HepG2 (cell line): Measurements from ENCODE around the gene SPEM2. TPM values are rescaled to one million over a fixed set of nuclear protein-coding genes. Genes with fewer than 3 reads are reported as not detected.

Source experiments
- ATAC-seq: fragments of 200-7000 bp; cut with Tn5 transposase; 3 replicates; pipeline ENCODE4 v1.9.1; 2020; ENCODE audit warnings: mild to moderate bottlenecking, moderate library complexity
- BruUV-seq: library from RNA; stranded (reverse); fragments of 400-500 nt; replicated peaks from 2 replicates; lab custom pipeline; 2021; lab: Mats Ljungman, UMichigan
- CTCF ChIA-PET: fragments of 300-600 bp; formaldehyde crosslinking; extraction: SDS; loops from one replicate; lab custom pipeline; 2021; ENCODE audit warnings: low total read pairs, inconsistent platforms, low intra/inter-chr PET ratio; lab: Yijun Ruan, JAX
- POLR2A ChIA-PET: fragments of 350-600 bp; sonication (Branson Sonifier 250); formaldehyde crosslinking; loops from one replicate; lab custom pipeline; 2020; ENCODE audit warnings: antibody characterized with exemption, inconsistent platforms; lab: Yijun Ruan, JAX
- DNase-seq: peaks from one replicate; pipeline ENCODE4 v3.0.0-alpha.2; 2015; ENCODE audit warnings: low spot score
- FAIRE-seq: peaks from 3 replicates; lab custom pipeline; 2011; peaks lifted over from hg19 to GRCh38; lab: Jason Lieb, UNC
- H2AFZ ChIP-seq: one replicate; pipeline ENCODE4 v1.6.1; 2011; ENCODE audit warnings: low read length, inconsistent platforms
- H3K27ac ChIP-seq: fragments of 300-600 bp; 3 replicates; pipeline ENCODE4 v1.8.0; 2011; ENCODE audit warnings: mixed run types, mild to moderate bottlenecking, mixed read lengths, low read length, inconsistent platforms; ENCODE audit not compliant: insufficient read depth; ENCODE audit errors: extremely low read length
- H3K27me3 ChIP-seq, 2 experiments: fragments of 200-600 bp in 1 of 2; 2 replicates in 1 of 2; 3 replicates in 1 of 2; pipeline versions ENCODE4 v1.6.0 to v1.8.0; 2011; ENCODE audit warnings: low read length in 2 of 2, mild to moderate bottlenecking in 2 of 2, moderate library complexity in 2 of 2, inconsistent platforms in 1 of 2; ENCODE audit not compliant: insufficient read depth in 2 of 2, control insufficient read depth in 1 of 2
- H3K36me3 ChIP-seq, 2 experiments: fragments of 200-600 bp in 1 of 2; replicated peaks in 1 of 2; 2 replicates in 1 of 2; 3 replicates in 1 of 2; pipeline versions ENCODE4 v1.5.1 to v1.8.0; 2011; ENCODE audit warnings: low read length in 2 of 2, inconsistent platforms in 1 of 2; ENCODE audit not compliant: insufficient read depth in 2 of 2, control insufficient read depth in 1 of 2
- H3K4me1 ChIP-seq: 2 replicates; pipeline ENCODE4 v1.5.1; 2012; ENCODE audit warnings: low read length, inconsistent platforms; ENCODE audit not compliant: insufficient read depth
- H3K4me2 ChIP-seq: 2 replicates; pipeline ENCODE4 v1.6.0; 2011; ENCODE audit warnings: low read depth, low read length, inconsistent platforms
- H3K4me3 ChIP-seq, 3 experiments: fragments of 200-600 bp in 1 of 3; sonication (generic), shearing (Covaris generic) in 1 of 3; replicated peaks in 1 of 3; 2 replicates each; pipeline ENCODE4 v1.5.1; 2011 to 2016; ENCODE audit warnings: low read length in 3 of 3, inconsistent platforms in 2 of 3, low read depth in 2 of 3, mild to moderate bottlenecking in 2 of 3, control low read depth in 1 of 3, mixed read lengths in 1 of 3; ENCODE audit not compliant: insufficient read depth in 1 of 3
- H3K79me2 ChIP-seq: one replicate; pipeline ENCODE4 v1.6.1; 2011; ENCODE audit warnings: low read length, inconsistent platforms; ENCODE audit not compliant: insufficient read depth
- H3K9ac ChIP-seq: 2 replicates; pipeline ENCODE4 v1.6.0; 2011; ENCODE audit warnings: mild to moderate bottlenecking, low read depth, low read length, inconsistent platforms; ENCODE audit not compliant: insufficient read depth
- H3K9me3 ChIP-seq: 2 replicates; pipeline ENCODE4 v1.5.1; 2012; ENCODE audit warnings: mild to moderate bottlenecking, low read length
- H4K20me1 ChIP-seq: 2 replicates; pipeline ENCODE4 v1.6.0; 2011; ENCODE audit warnings: inconsistent platforms, mild to moderate bottlenecking, low read length, moderate library complexity; ENCODE audit not compliant: insufficient read depth
- ATF3 ChIP-seq: sonication (generic); formaldehyde crosslinking; IDR thresholded peaks from 2 replicates; pipeline ENCODE4 v1.4.0; 2020; ENCODE audit warnings: missing genetic modification reagents
- CHCHD3 ChIP-seq: sonication (generic); formaldehyde crosslinking; IDR thresholded peaks from 2 replicates; pipeline ENCODE4 v1.8.0; 2022; ENCODE audit warnings: mild to moderate bottlenecking, missing genetic modification reagents, moderate library complexity
- FOXO4 ChIP-seq: sonication (generic); formaldehyde crosslinking; conservative IDR thresholded peaks from 2 replicates; pipeline ENCODE4 v1.8.1; 2023; ENCODE audit warnings: missing genetic modification reagents
- HOXA3 ChIP-seq: sonication (generic); formaldehyde crosslinking; IDR thresholded peaks from 2 replicates; pipeline ENCODE4 v1.5.0; 2020; ENCODE audit warnings: missing genetic modification reagents
- ISX ChIP-seq: sonication (generic); formaldehyde crosslinking; conservative IDR thresholded peaks from 2 replicates; pipeline ENCODE4 v1.5.0; 2020; ENCODE audit warnings: missing genetic modification reagents
- KDM3A ChIP-seq: IDR thresholded peaks from 2 replicates; pipeline ENCODE4 v1.6.1; 2018; ENCODE audit warnings: low read depth, missing compliant biosample characterization
- MAF1 ChIP-seq: sonication (generic); formaldehyde crosslinking; IDR thresholded peaks from 2 replicates; pipeline ENCODE4 v1.5.0; 2020; ENCODE audit warnings: missing genetic modification reagents, borderline replicate concordance
- PLSCR1 ChIP-seq: sonication (generic); formaldehyde crosslinking; IDR thresholded peaks from 2 replicates; pipeline ENCODE4 v1.5.0; 2020; ENCODE audit warnings: missing genetic modification reagents, mild to moderate bottlenecking, borderline replicate concordance
- RFXANK ChIP-seq: IDR thresholded peaks from 2 replicates; pipeline ENCODE4 v1.6.1; 2016
- SAP130 ChIP-seq: IDR thresholded peaks from 2 replicates; pipeline ENCODE4 v1.6.1; 2016; ENCODE audit warnings: low read depth
- SRY ChIP-seq: sonication (generic); formaldehyde crosslinking; IDR thresholded peaks from 2 replicates; pipeline ENCODE4 v1.8.0; 2022; ENCODE audit warnings: mild to moderate bottlenecking, missing genetic modification reagents
- STAT6 ChIP-seq: sonication (generic); formaldehyde crosslinking; IDR thresholded peaks from 2 replicates; pipeline ENCODE4 v1.4.0; 2020; ENCODE audit warnings: missing genetic modification reagents, mild to moderate bottlenecking, borderline replicate concordance
- YEATS2 ChIP-seq: sonication (generic); formaldehyde crosslinking; IDR thresholded peaks from 2 replicates; pipeline ENCODE4 v1.4.0; 2020; ENCODE audit warnings: missing genetic modification reagents, borderline replicate concordance
- ZMYM3 ChIP-seq: sonication (generic); formaldehyde crosslinking; IDR thresholded peaks from 2 replicates; pipeline ENCODE4 v1.5.1; 2020; ENCODE audit warnings: mild to moderate bottlenecking, missing genetic modification reagents
- ZNF264 ChIP-seq: sonication (generic); formaldehyde crosslinking; IDR thresholded peaks from 2 replicates; pipeline ENCODE4 v1.4.0; 2020; ENCODE audit warnings: missing genetic modification reagents
- ZSCAN21 ChIP-seq: sonication (generic); formaldehyde crosslinking; IDR thresholded peaks from 2 replicates; pipeline ENCODE4 v1.8.0; 2022; ENCODE audit warnings: mild to moderate bottlenecking, missing genetic modification reagents, moderate library complexity, borderline replicate concordance
- ZSCAN22 ChIP-seq: sonication (generic); formaldehyde crosslinking; IDR thresholded peaks from 2 replicates; pipeline ENCODE4 v1.4.0; 2020; ENCODE audit warnings: mild to moderate bottlenecking, missing genetic modification reagents
- WGBS: methylation state at CpG from one replicate; pipeline ENCODE4 v1.1.6; 2017; ENCODE audit warnings: low lambda C conversion rate; 5-methylcytosine and 5-hydroxymethylcytosine counted together
- in situ Hi-C: cut with HindIII; loops from 2 replicates; pipeline ENCODE4 v1.10.0; 2017; ENCODE audit warnings: low pct_unique_long_range_greater_than_20kb; ENCODE audit not compliant: extremely low pct_ligation_motif_present
- intact Hi-C: fragments of 100-400 bp; cut with micrococcal nuclease; formaldehyde crosslinking; loops from one replicate; pipeline ENCODE4 v1.10.0; 2022; ENCODE audit not compliant: unreplicated experiment
- polyA plus RNA-seq, 8 experiments: library from polyadenylated mRNA; depleted of rRNA in 3 of 8; stranded (reverse) in 7 of 8; unstranded in 1 of 8; fragments of >200 nt; fragmentation: Illumina TruSeq in 4 of 8; extraction: Trizol in 4 of 8; gene quantifications; 2 replicates each; pipeline versions ENCODE4 v1.2.1 to v1.2.3, GENCODE V29; 2011 to 2016; ENCODE audit warnings: low read depth in 4 of 8, missing spikeins in 1 of 8, mixed read lengths in 1 of 8; ENCODE audit not compliant: insufficient read depth in 1 of 8
- total RNA-seq, 5 experiments: library from RNA; depleted of rRNA; stranded (reverse); fragments of >200 nt; fragmentation: Illumina TruSeq; extraction: Trizol; gene quantifications; 2 replicates each; pipeline ENCODE4 v1.2.3, GENCODE V29; 2016; ENCODE audit warnings: low read depth in 1 of 5

The SPEM2 gene
- total and polyA plus RNA-seq, 2 of the 13 experiments (the other 11 are each of a cell fraction or from before 2014, with no cell fraction given), result not detected

GRCh38 chr17:7439462-7440112 is 14.2 kb downstream of the SPEM2 start, which contains the start of gene FGF11 (continued):
- TF ChIP-seq KDM3A (CRISPR knock-in tag), result 0 out of 2 replicates have a peak, but pooled peaks have one; percentile 24
- TF ChIP-seq ATF3 (CRISPR knock-in tag), result 0 out of 2 replicates have a peak, but pooled peaks have one; percentile 10
- no peak for TF ChIP-seq ZNF264 (CRISPR knock-in tag)
- TF ChIP-seq HOXA3, result 0 out of 2 replicates have a peak, but pooled peaks have one; percentile 22

GRCh38 chr17:7440113-7440833 is 14.9 kb downstream of the SPEM2 start:
- H3K27ac ChIP-seq, result peak overlapping the region; percentile 29
- H3K27me3 ChIP-seq, result peaks cover 6 to 27% of the 10 kb centered on the region in 2 experiments; a peak in 4 of 5 replicates
- ATAC-seq (peak; percentile 13), DNase-seq (no peak), FAIRE-seq (no peak)
- H3K9me3 ChIP-seq, result no peaks in the 10 kb centered on the region
- H2AFZ ChIP-seq, result no peak overlapping the region
- BruUV-seq, result no TSS peak
- peak overlapping the region; percentile 68 for H3K9ac ChIP-seq
- peaks cover 57% of the 10 kb centered on the region for H3K4me1 ChIP-seq
- peak overlapping the region; percentile 94 for H3K4me2 ChIP-seq
- ChIA-PET CTCF (interaction anchor here (0.6 kb wide), 1 partner anchor 121 kb away, joined by 3 read pairs; no protein-coding TSS in a partner anchor), POLR2A (interaction anchor here (0.5 to 2.8 kb wide), 8 partner anchors 37 to 262 kb away, joined by 3 to 21 read pairs (median 4); partner anchors contain the start of genes NEURL4, PLSCR3, TMEM256 and ZBTB4)
- intact Hi-C loops, result no loop called here
- peak overlapping the region; percentile 60 to 80 (median 73) for H3K4me3 ChIP-seq
- no peaks in the 10 kb centered on the region for H3K79me2 ChIP-seq
- no peaks in the 10 kb centered on the region for H3K36me3 ChIP-seq
- in situ Hi-C loops, result no loop called here
- WGBS, result 8% methylated on average over 27 of the region's 46 CpGs
- H4K20me1 ChIP-seq, result no peaks in the 10 kb centered on the region
- TF ChIP-seq YEATS2 (CRISPR knock-in tag) (no peak), ZSCAN21 (CRISPR knock-in tag) (no peak), STAT6 (CRISPR knock-in tag) (no peak), MAF1 (CRISPR knock-in tag) (no peak), SAP130 (CRISPR knock-in tag) (peak; percentile 34), SRY (0 out of 2 replicates have a peak, but pooled peaks have one; percentile 57), ISX (CRISPR knock-in tag) (no peak), RFXANK (CRISPR knock-in tag) (no peak), CHCHD3 (CRISPR knock-in tag) (no peak), ZMYM3 (CRISPR knock-in tag) (no peak), FOXO4 (no peak), ZSCAN22 (no peak), PLSCR1 (CRISPR knock-in tag) (no peak)
